Measurements from ENCODE around the gene BRSK2. TPM values are rescaled to one million over a fixed set of nuclear protein-coding genes. Genes with fewer than 3 reads are reported as not detected.

The BRSK2 gene
- total RNA-seq, 1 experiment from 2014 or later, result 32.2 TPM

- POLR2A ChIA-PET, result interaction anchor here (0.7 kb wide), 1 partner anchor 267 kb away, joined by 8 read pairs; no protein-coding TSS in a partner anchor
- TF ChIP-seq POLR2AphosphoS5 (IDR thresholded peaks at IDR 0.05; ENCODE audit: low read depth, low read length) (no peak), CTCF (IDR thresholded peaks at IDR 0.05) (no peak), SIN3A (IDR thresholded peaks at IDR 0.05; ENCODE audit: borderline replicate concordance, insufficient read depth, low read depth, low read length) (no peak), REST (IDR thresholded peaks at IDR 0.05; ENCODE audit: insufficient read depth in 1 of 2, low read depth in 2 of 2, low read length in 1 of 2) (no peak), TCF7L2 (IDR thresholded peaks at IDR 0.05; ENCODE audit: low read depth, low read length) (no peak)
These were observed 79.7 kb downstream of the BRSK2 start for GRCh38 chr11:1469287-1469910.

DNA sequence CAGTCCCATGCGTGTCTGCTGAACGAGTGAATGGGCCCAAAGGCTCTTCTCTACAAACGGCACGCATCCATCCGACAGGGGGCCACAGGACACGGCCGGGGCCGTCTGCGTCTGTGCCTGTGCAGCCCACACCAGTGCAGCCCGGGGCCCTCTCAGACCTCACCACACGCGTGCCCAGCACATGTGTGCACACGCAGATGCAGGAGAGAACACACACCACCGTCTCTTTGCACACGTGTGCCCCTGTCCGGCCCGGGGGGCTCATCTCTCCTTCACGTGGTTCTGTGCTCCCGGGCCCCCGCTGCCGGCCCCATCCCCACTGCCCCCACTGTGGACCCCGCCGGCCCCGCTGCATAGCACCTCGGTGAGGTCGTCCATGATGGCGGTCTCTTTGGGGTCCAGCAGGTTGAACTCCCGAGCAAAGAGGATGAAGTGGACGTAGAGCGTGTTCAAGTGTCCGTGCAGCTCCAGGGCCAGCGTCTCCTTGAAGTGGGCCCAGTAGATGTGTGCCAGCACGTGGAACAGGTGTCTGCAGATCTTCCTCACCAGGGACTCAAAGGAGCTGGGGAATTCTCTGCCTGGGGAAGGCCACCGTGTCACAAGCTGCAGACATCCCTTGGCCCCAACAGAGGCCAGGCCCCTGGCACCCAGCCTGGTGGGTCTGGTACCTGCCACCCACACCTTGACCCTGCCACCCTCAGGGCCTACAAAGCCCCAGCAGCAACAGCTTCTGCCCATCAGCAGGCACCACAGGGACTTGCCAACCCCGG, 80.4 kb downstream of the BRSK2 start:
- no peaks in the 10 kb centered on the region for H3K9me3 ChIP-seq (ENCODE audit: control insufficient read depth, insufficient read depth, low read depth, low read length)
- H3K36me3 ChIP-seq (ENCODE audit: control insufficient read depth, insufficient read depth, low read length), result no peaks in the 10 kb centered on the region
- POLR2A ChIA-PET, result no interaction called here
- DNase-seq (ENCODE audit: low read depth, low spot score) (no peak), ATAC-seq (no peak)
- no TSS peak for BruUV-seq (replicated peaks)
- H3K4me3 ChIP-seq (ENCODE audit: low read depth in 2 of 2, low read length in 2 of 2), result no peak overlapping the region
- no peak overlapping the region for H3K27ac ChIP-seq (ENCODE audit: low read length)
- TF ChIP-seq SIN3A (IDR thresholded peaks at IDR 0.05; ENCODE audit: borderline replicate concordance, insufficient read depth, low read depth, low read length) (no peak), POLR2AphosphoS5 (IDR thresholded peaks at IDR 0.05; ENCODE audit: low read depth, low read length) (no peak; the same call in 1 of the 2 replicates), CTCF (IDR thresholded peaks at IDR 0.05) (no peak), REST (IDR thresholded peaks at IDR 0.05; ENCODE audit: insufficient read depth in 1 of 2, low read depth in 2 of 2, low read length in 1 of 2) (no peak), TCF7L2 (IDR thresholded peaks at IDR 0.05; ENCODE audit: low read depth, low read length) (no peak)
- in situ Hi-C loops (cut with HindIII; ENCODE audit: low pct_unique_long_range_greater_than_20kb, low sequenced_read_pairs) (no loop called here), intact Hi-C loops (cut with micrococcal nuclease; ENCODE audit: unreplicated experiment) (no loop called here)
- CTCF ChIA-PET, result interaction anchor here (0.5 to 0.8 kb wide), 2 partner anchors 188 to 709 kb away, joined by 4 to 5 read pairs; no protein-coding TSS in a partner anchor
- H3K27me3 ChIP-seq (ENCODE audit: control insufficient read depth, insufficient read depth, low read length), result no peaks in the 10 kb centered on the region
- H3K4me1 ChIP-seq (ENCODE audit: control insufficient read depth, insufficient read depth, low read length), result no peaks in the 10 kb centered on the region

More at GRCh38 chr11:1469287-1469910, 79.7 kb downstream of the BRSK2 start:
- no peaks in the 10 kb centered on the region for H3K9me3 ChIP-seq (ENCODE audit: control insufficient read depth, insufficient read depth, low read depth, low read length)
- H3K27me3 ChIP-seq (ENCODE audit: control insufficient read depth, insufficient read depth, low read length), result no peaks in the 10 kb centered on the region
- intact Hi-C loops (cut with micrococcal nuclease; ENCODE audit: unreplicated experiment), result no loop called here
- CTCF ChIA-PET, result interaction anchor here (0.5 to 0.8 kb wide), 2 partner anchors 187 to 708 kb away, joined by 4 to 5 read pairs; no protein-coding TSS in a partner anchor
- in situ Hi-C loops (cut with HindIII; ENCODE audit: low pct_unique_long_range_greater_than_20kb, low sequenced_read_pairs), result no loop called here
- no peak for DNase-seq (ENCODE audit: low read depth, low spot score)
- no TSS peak for BruUV-seq (replicated peaks)
- no peak overlapping the region for H3K27ac ChIP-seq (ENCODE audit: low read length)
- H3K4me3 ChIP-seq (ENCODE audit: low read depth in 2 of 2, low read length in 2 of 2), result no peak overlapping the region
- no peaks in the 10 kb centered on the region for H3K4me1 ChIP-seq (ENCODE audit: control insufficient read depth, insufficient read depth, low read length)
- ATAC-seq, result no peak
- H3K36me3 ChIP-seq (ENCODE audit: control insufficient read depth, insufficient read depth, low read length), result no peaks in the 10 kb centered on the region
